HL-60 (cell line): ENCODE data around the gene CSTB.

Source experiments
- DNase-seq, 2 experiments: peaks; one replicate each; pipeline ENCODE4 v3.0.0-alpha.2; 2010 to 2020; ENCODE audit warnings: low read depth in 1 of 2, low spot score in 1 of 2
- H3K27ac ChIP-seq: fragments of 250-450 bp; sonication (Bioruptor Pico); replicated peaks from 2 replicates; pipeline ENCODE4 v1.5.1; 2020; ENCODE audit warnings: mild to moderate bottlenecking, moderate library complexity
- H3K27me3 ChIP-seq: fragments of 250-450 bp; sonication (Bioruptor Pico); 2 replicates; pipeline ENCODE4 v1.5.1; 2021; ENCODE audit warnings: mild to moderate bottlenecking, moderate library complexity; ENCODE audit not compliant: insufficient read depth, poor library complexity, severe bottlenecking
- H3K4me3 ChIP-seq: replicated peaks from 2 replicates; pipeline ENCODE4 v1.5.1; 2011; ENCODE audit warnings: mild to moderate bottlenecking, control low read depth, low read length; ENCODE audit not compliant: insufficient read depth
- GABPA ChIP-seq: IDR thresholded peaks from 2 replicates; pipeline ENCODE4 v1.6.1; 2012; ENCODE audit warnings: low read depth
- POLR2AphosphoS5 ChIP-seq: IDR thresholded peaks from 2 replicates; pipeline ENCODE4 v1.6.1; 2012; ENCODE audit warnings: low read depth
- SPI1 ChIP-seq: IDR thresholded peaks from 2 replicates; pipeline ENCODE4 v1.6.1; 2012; ENCODE audit warnings: low read depth, mild to moderate bottlenecking, borderline replicate concordance
- TF ChIP-seq, protein P1 (sequence below): IDR thresholded peaks from 2 replicates; pipeline ENCODE4 v1.6.1; 2012; ENCODE audit warnings: low read depth; ENCODE audit not compliant: insufficient replicate concordance
- TF ChIP-seq, protein P2 (sequence below): IDR thresholded peaks from one replicate; pipeline ENCODE4 v1.5.1; 2011; ENCODE audit warnings: low read length, control low read depth, inconsistent platforms; ENCODE audit not compliant: insufficient read depth

CSTB gene

GRCh38 chr21:43771698-43772424 lies 4.2 kb downstream of the CSTB start:
- no peak overlapping the region for H3K4me3 ChIP-seq
- DNase-seq, result no peak
- H3K27ac ChIP-seq, result no peak overlapping the region
- H3K27me3 ChIP-seq, result no peaks in the 10 kb centered on the region
- TF ChIP-seq GABPA (no peak), SPI1 (no peak), POLR2AphosphoS5 (no peak)
- TF ChIP-seq, protein P1, sequence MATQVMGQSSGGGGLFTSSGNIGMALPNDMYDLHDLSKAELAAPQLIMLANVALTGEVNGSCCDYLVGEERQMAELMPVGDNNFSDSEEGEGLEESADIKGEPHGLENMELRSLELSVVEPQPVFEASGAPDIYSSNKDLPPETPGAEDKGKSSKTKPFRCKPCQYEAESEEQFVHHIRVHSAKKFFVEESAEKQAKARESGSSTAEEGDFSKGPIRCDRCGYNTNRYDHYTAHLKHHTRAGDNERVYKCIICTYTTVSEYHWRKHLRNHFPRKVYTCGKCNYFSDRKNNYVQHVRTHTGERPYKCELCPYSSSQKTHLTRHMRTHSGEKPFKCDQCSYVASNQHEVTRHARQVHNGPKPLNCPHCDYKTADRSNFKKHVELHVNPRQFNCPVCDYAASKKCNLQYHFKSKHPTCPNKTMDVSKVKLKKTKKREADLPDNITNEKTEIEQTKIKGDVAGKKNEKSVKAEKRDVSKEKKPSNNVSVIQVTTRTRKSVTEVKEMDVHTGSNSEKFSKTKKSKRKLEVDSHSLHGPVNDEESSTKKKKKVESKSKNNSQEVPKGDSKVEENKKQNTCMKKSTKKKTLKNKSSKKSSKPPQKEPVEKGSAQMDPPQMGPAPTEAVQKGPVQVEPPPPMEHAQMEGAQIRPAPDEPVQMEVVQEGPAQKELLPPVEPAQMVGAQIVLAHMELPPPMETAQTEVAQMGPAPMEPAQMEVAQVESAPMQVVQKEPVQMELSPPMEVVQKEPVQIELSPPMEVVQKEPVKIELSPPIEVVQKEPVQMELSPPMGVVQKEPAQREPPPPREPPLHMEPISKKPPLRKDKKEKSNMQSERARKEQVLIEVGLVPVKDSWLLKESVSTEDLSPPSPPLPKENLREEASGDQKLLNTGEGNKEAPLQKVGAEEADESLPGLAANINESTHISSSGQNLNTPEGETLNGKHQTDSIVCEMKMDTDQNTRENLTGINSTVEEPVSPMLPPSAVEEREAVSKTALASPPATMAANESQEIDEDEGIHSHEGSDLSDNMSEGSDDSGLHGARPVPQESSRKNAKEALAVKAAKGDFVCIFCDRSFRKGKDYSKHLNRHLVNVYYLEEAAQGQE, result no peak
- TF ChIP-seq, protein P2, sequence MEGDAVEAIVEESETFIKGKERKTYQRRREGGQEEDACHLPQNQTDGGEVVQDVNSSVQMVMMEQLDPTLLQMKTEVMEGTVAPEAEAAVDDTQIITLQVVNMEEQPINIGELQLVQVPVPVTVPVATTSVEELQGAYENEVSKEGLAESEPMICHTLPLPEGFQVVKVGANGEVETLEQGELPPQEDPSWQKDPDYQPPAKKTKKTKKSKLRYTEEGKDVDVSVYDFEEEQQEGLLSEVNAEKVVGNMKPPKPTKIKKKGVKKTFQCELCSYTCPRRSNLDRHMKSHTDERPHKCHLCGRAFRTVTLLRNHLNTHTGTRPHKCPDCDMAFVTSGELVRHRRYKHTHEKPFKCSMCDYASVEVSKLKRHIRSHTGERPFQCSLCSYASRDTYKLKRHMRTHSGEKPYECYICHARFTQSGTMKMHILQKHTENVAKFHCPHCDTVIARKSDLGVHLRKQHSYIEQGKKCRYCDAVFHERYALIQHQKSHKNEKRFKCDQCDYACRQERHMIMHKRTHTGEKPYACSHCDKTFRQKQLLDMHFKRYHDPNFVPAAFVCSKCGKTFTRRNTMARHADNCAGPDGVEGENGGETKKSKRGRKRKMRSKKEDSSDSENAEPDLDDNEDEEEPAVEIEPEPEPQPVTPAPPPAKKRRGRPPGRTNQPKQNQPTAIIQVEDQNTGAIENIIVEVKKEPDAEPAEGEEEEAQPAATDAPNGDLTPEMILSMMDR, result no peak

GRCh38 chr21:43771199-43771675 lies 4.9 kb downstream of the CSTB start:
- Histone ChIP-seq H3K27ac (no peak overlapping the region), H3K4me3 (no peak overlapping the region), H3K27me3 (no peaks in the 10 kb centered on the region)
- TF ChIP-seq POLR2AphosphoS5 (no peak), GABPA (no peak), SPI1 (no peak)
- TF ChIP-seq, protein P1, result no peak
- TF ChIP-seq, protein P2, result no peak
- DNase-seq, result no peak

GRCh38 chr21:43770066-43770655 lies 5.9 kb downstream of the CSTB start:
- H3K27ac ChIP-seq, result no peak overlapping the region
- no peak for TF ChIP-seq GABPA
- TF ChIP-seq POLR2AphosphoS5, result no peak
- TF ChIP-seq, protein P1, result no peak
- TF ChIP-seq SPI1, result no peak
- TF ChIP-seq, protein P2, result no peak
- DNase-seq, result no peak

More at GRCh38 chr21:43770066-43770655, 5.9 kb downstream of the CSTB start:
- H3K4me3 ChIP-seq, result no peak overlapping the region
- no peaks in the 10 kb centered on the region for H3K27me3 ChIP-seq
